ENCODE measurements around the gene GPR156.

GPR156 gene

GRCh38 chr3:120196333-120196732 is 88.7 kb downstream of the GPR156 start:
- Mint-ChIP-seq H3K36me3 (ENCODE audit: low read depth) (no peaks in the 10 kb centered on the region), H3K27ac (no peak overlapping the region), H3K9me3 (no peaks in the 10 kb centered on the region), H3K27me3 (no peaks in the 10 kb centered on the region), H3K4me1 (no peaks in the 10 kb centered on the region), H3K4me3 (no peak overlapping the region)
- DNase-seq (no peak), ATAC-seq (no peak)

- Mint-ChIP-seq H3K27ac (no peak overlapping the region), H3K4me3 (no peak overlapping the region), H3K36me3 (ENCODE audit: low read depth) (no peaks in the 10 kb centered on the region)
These were observed 91.5 kb downstream of the GPR156 start for GRCh38 chr3:120193554-120193953.

GRCh38 chr3:120192579-120192978 is 92.4 kb downstream of the GPR156 start:
- Mint-ChIP-seq H3K9me3 (no peaks in the 10 kb centered on the region), H3K27ac (no peak overlapping the region), H3K27me3 (no peaks in the 10 kb centered on the region), H3K4me3 (no peak overlapping the region), H3K4me1 (no peaks in the 10 kb centered on the region), H3K36me3 (ENCODE audit: low read depth) (no peaks in the 10 kb centered on the region)
- no peak for DNase-seq
- no peak for ATAC-seq

More at GRCh38 chr3:120193554-120193953, 91.5 kb downstream of the GPR156 start:
- DNase-seq, result no peak
- ATAC-seq, result no peak
- Mint-ChIP-seq H3K27me3 (no peaks in the 10 kb centered on the region), H3K9me3 (no peaks in the 10 kb centered on the region), H3K4me1 (no peaks in the 10 kb centered on the region)

- H3K27me3 Mint-ChIP-seq, result no peaks in the 10 kb centered on the region
- H3K36me3 Mint-ChIP-seq (ENCODE audit: low read depth), result no peaks in the 10 kb centered on the region
- H3K4me3 Mint-ChIP-seq, result no peak overlapping the region
- no peaks in the 10 kb centered on the region for H3K4me1 Mint-ChIP-seq
- no peak overlapping the region for H3K27ac Mint-ChIP-seq
- ATAC-seq (no peak), DNase-seq (no peak)
- H3K9me3 Mint-ChIP-seq, result no peaks in the 10 kb centered on the region
These were observed 92.9 kb downstream of the GPR156 start for GRCh38 chr3:120192159-120192558.

GRCh38 chr3:120182613-120183511 is 102.2 kb downstream of the GPR156 start:
- H3K9me3 Mint-ChIP-seq, result no peaks in the 10 kb centered on the region
- no peaks in the 10 kb centered on the region for H3K4me1 Mint-ChIP-seq
- DNase-seq (no peak), ATAC-seq (no peak)
- no peak overlapping the region for H3K27ac Mint-ChIP-seq
- no peak overlapping the region for H3K4me3 Mint-ChIP-seq
- peaks cover 1% of the 10 kb centered on the region for H3K27me3 Mint-ChIP-seq
- H3K36me3 Mint-ChIP-seq (ENCODE audit: low read depth), result no peaks in the 10 kb centered on the region

GRCh38 chr3:120181632-120182031 is 103.4 kb downstream of the GPR156 start:
- no peak overlapping the region for H3K27ac Mint-ChIP-seq
- no peaks in the 10 kb centered on the region for H3K9me3 Mint-ChIP-seq
- DNase-seq (no peak), ATAC-seq (no peak)
- H3K36me3 Mint-ChIP-seq (ENCODE audit: low read depth), result no peaks in the 10 kb centered on the region
- peaks cover 1% of the 10 kb centered on the region for H3K27me3 Mint-ChIP-seq
- no peak overlapping the region for H3K4me3 Mint-ChIP-seq
- H3K4me1 Mint-ChIP-seq, result no peaks in the 10 kb centered on the region

- no peak for DNase-seq
- H3K4me3 Mint-ChIP-seq, result no peak overlapping the region
- ATAC-seq, result no peak
- H3K27ac Mint-ChIP-seq, result no peak overlapping the region
- no peaks in the 10 kb centered on the region for H3K9me3 Mint-ChIP-seq
- peaks cover 1% of the 10 kb centered on the region for H3K27me3 Mint-ChIP-seq
- no peaks in the 10 kb centered on the region for H3K4me1 Mint-ChIP-seq
- no peaks in the 10 kb centered on the region for H3K36me3 Mint-ChIP-seq (ENCODE audit: low read depth)
These were observed 104.2 kb downstream of the GPR156 start for GRCh38 chr3:120180731-120181412.

GRCh38 chr3:120177707-120178306 is 107.2 kb downstream of the GPR156 start:
- no peaks in the 10 kb centered on the region for H3K4me1 Mint-ChIP-seq
- H3K9me3 Mint-ChIP-seq, result no peaks in the 10 kb centered on the region
- H3K36me3 Mint-ChIP-seq (ENCODE audit: low read depth), result no peaks in the 10 kb centered on the region
- DNase-seq (no peak), ATAC-seq (no peak)
- no peak overlapping the region for H3K4me3 Mint-ChIP-seq
- no peak overlapping the region for H3K27ac Mint-ChIP-seq
- peaks cover 1% of the 10 kb centered on the region for H3K27me3 Mint-ChIP-seq

- DNase-seq, result no peak
- Mint-ChIP-seq H3K9me3 (no peaks in the 10 kb centered on the region), H3K36me3 (ENCODE audit: low read depth) (no peaks in the 10 kb centered on the region), H3K4me3 (no peak overlapping the region), H3K4me1 (no peaks in the 10 kb centered on the region), H3K27ac (no peak overlapping the region), H3K27me3 (peaks cover 1% of the 10 kb centered on the region)
- ATAC-seq, result no peak
These were observed 107.9 kb downstream of the GPR156 start for GRCh38 chr3:120177151-120177550.

- Mint-ChIP-seq H3K27me3 (peaks cover 1% of the 10 kb centered on the region), H3K36me3 (ENCODE audit: low read depth) (no peaks in the 10 kb centered on the region), H3K4me3 (no peak overlapping the region), H3K9me3 (no peaks in the 10 kb centered on the region), H3K27ac (no peak overlapping the region), H3K4me1 (no peaks in the 10 kb centered on the region)
- ATAC-seq (no peak), DNase-seq (no peak)
These were observed 110.0 kb downstream of the GPR156 start for GRCh38 chr3:120174811-120175539.

- no peak for DNase-seq
- no peak overlapping the region for H3K4me3 Mint-ChIP-seq
- no peaks in the 10 kb centered on the region for H3K36me3 Mint-ChIP-seq (ENCODE audit: low read depth)
- ATAC-seq, result no peak
- no peaks in the 10 kb centered on the region for H3K4me1 Mint-ChIP-seq
- H3K27me3 Mint-ChIP-seq, result no peaks in the 10 kb centered on the region
- H3K9me3 Mint-ChIP-seq, result no peaks in the 10 kb centered on the region
- no peak overlapping the region for H3K27ac Mint-ChIP-seq
These were observed 111.9 kb downstream of the GPR156 start for GRCh38 chr3:120173056-120173675.

GRCh38 chr3:120172070-120172469 is 113.0 kb downstream of the GPR156 start:
- ATAC-seq (no peak), DNase-seq (no peak)
- no peaks in the 10 kb centered on the region for H3K4me1 Mint-ChIP-seq
- no peak overlapping the region for H3K27ac Mint-ChIP-seq
- no peaks in the 10 kb centered on the region for H3K9me3 Mint-ChIP-seq
- no peaks in the 10 kb centered on the region for H3K36me3 Mint-ChIP-seq (ENCODE audit: low read depth)
- no peak overlapping the region for H3K4me3 Mint-ChIP-seq
- H3K27me3 Mint-ChIP-seq, result no peaks in the 10 kb centered on the region

- DNase-seq, result no peak
- Mint-ChIP-seq H3K27ac (no peak overlapping the region), H3K4me3 (no peak overlapping the region), H3K27me3 (no peaks in the 10 kb centered on the region), H3K4me1 (no peaks in the 10 kb centered on the region), H3K9me3 (no peaks in the 10 kb centered on the region), H3K36me3 (ENCODE audit: low read depth) (no peaks in the 10 kb centered on the region)
- ATAC-seq, result no peak
These were observed 113.7 kb downstream of the GPR156 start for GRCh38 chr3:120171134-120171873.
